ENCODE results near the gene KREMEN1. TPM values are rescaled to one million over a fixed set of nuclear protein-coding genes. Genes with fewer than 3 reads are reported as not detected.

KREMEN1 gene
- total RNA-seq, 1 experiment from 2014 or later = 2.2 TPM

GRCh38 chr22:29056472-29056871, 16.4 kb upstream of the KREMEN1 start:
- CTCF ChIA-PET = no interaction called here
- ATAC-seq (no peak), DNase-seq (ENCODE audit: low read depth, low spot score) (no peak)
- H3K36me3 ChIP-seq (ENCODE audit: control insufficient read depth, insufficient read depth, low read length) = no peaks in the 10 kb centered on the region
- H3K27me3 ChIP-seq (ENCODE audit: control insufficient read depth, insufficient read depth, low read length) = no peaks in the 10 kb centered on the region
- in situ Hi-C loops (cut with HindIII; ENCODE audit: low pct_unique_long_range_greater_than_20kb, low sequenced_read_pairs) = no loop called here
- POLR2A ChIA-PET = no interaction called here
- no peaks in the 10 kb centered on the region for H3K4me1 ChIP-seq (ENCODE audit: control insufficient read depth, insufficient read depth, low read length)
- H3K27ac ChIP-seq (ENCODE audit: low read length) = no peak overlapping the region
- TF ChIP-seq CTCF (IDR thresholded peaks at IDR 0.05) = no peak
- TF ChIP-seq POLR2AphosphoS5 (IDR thresholded peaks at IDR 0.05; ENCODE audit: low read depth, low read length) = no peak
- no peak for TF ChIP-seq SIN3A (IDR thresholded peaks at IDR 0.05; ENCODE audit: borderline replicate concordance, insufficient read depth, low read depth, low read length)
- no peak for TF ChIP-seq REST (IDR thresholded peaks at IDR 0.05; ENCODE audit: insufficient read depth in 1 of 2, low read depth in 2 of 2, low read length in 1 of 2)
- TF ChIP-seq TCF7L2 (IDR thresholded peaks at IDR 0.05; ENCODE audit: low read depth, low read length) = no peak
- intact Hi-C loops (cut with micrococcal nuclease; ENCODE audit: unreplicated experiment) = no loop called here
- no peak overlapping the region for H3K4me3 ChIP-seq (ENCODE audit: low read depth in 2 of 2, low read length in 2 of 2)
- BruUV-seq (replicated peaks) = no TSS peak
- H3K9me3 ChIP-seq (ENCODE audit: control insufficient read depth, insufficient read depth, low read depth, low read length) = no peaks in the 10 kb centered on the region

GRCh38 chr22:29060251-29060869, 12.5 kb upstream of the KREMEN1 start:
- BruUV-seq (replicated peaks) = no TSS peak
- Histone ChIP-seq H3K4me1 (ENCODE audit: control insufficient read depth, insufficient read depth, low read length) (no peaks in the 10 kb centered on the region), H3K4me3 (ENCODE audit: low read depth in 2 of 2, low read length in 2 of 2) (no peak overlapping the region), H3K27ac (ENCODE audit: low read length) (no peak overlapping the region), H3K27me3 (ENCODE audit: control insufficient read depth, insufficient read depth, low read length) (no peaks in the 10 kb centered on the region), H3K36me3 (ENCODE audit: control insufficient read depth, insufficient read depth, low read length) (no peaks in the 10 kb centered on the region), H3K9me3 (ENCODE audit: control insufficient read depth, insufficient read depth, low read depth, low read length) (no peaks in the 10 kb centered on the region)
- in situ Hi-C loops (cut with HindIII; ENCODE audit: low pct_unique_long_range_greater_than_20kb, low sequenced_read_pairs) = no loop called here
- ChIA-PET CTCF (no interaction called here), POLR2A (interaction anchor here (0.7 kb wide), 1 partner anchor 55 kb away, joined by 9 read pairs; no protein-coding TSS in a partner anchor)
- DNase-seq (ENCODE audit: low read depth, low spot score) = no peak
- TF ChIP-seq TCF7L2 (IDR thresholded peaks at IDR 0.05; ENCODE audit: low read depth, low read length) = no peak
- no peak for TF ChIP-seq SIN3A (IDR thresholded peaks at IDR 0.05; ENCODE audit: borderline replicate concordance, insufficient read depth, low read depth, low read length)
- TF ChIP-seq POLR2AphosphoS5 (IDR thresholded peaks at IDR 0.05; ENCODE audit: low read depth, low read length) = no peak
- no peak for TF ChIP-seq REST (IDR thresholded peaks at IDR 0.05; ENCODE audit: insufficient read depth in 1 of 2, low read depth in 2 of 2, low read length in 1 of 2)
- TF ChIP-seq CTCF (IDR thresholded peaks at IDR 0.05) = no peak
- no peak for ATAC-seq
- intact Hi-C loops (cut with micrococcal nuclease; ENCODE audit: unreplicated experiment) = no loop called here
